Neural crest cell (in vitro differentiated cells): ENCODE measurements around the gene ADCY5. TPM values are rescaled to one million over a fixed set of nuclear protein-coding genes. Genes with fewer than 3 reads are reported as not detected.

Experiments used
- DNase-seq: peaks from one replicate; pipeline ENCODE4 v3.0.0; 2021; ENCODE audit warnings: low read depth, mixed read lengths, low spot score
- H3K27ac Mint-ChIP-seq: one replicate; pipeline ENCODE4 v1.8.0; 2021; ENCODE audit warnings: mild to moderate bottlenecking, mixed read lengths; ENCODE audit not compliant: unreplicated experiment
- H3K27me3 Mint-ChIP-seq: 2 replicates; pipeline ENCODE4 v1.8.0; 2021; ENCODE audit warnings: low read depth, mild to moderate bottlenecking, mixed read lengths
- H3K36me3 Mint-ChIP-seq: 2 replicates; pipeline ENCODE4 v1.8.0; 2021; ENCODE audit warnings: low read depth, mild to moderate bottlenecking, mixed read lengths
- H3K4me1 Mint-ChIP-seq: 2 replicates; pipeline ENCODE4 v1.8.0; 2021; ENCODE audit warnings: mixed read lengths
- H3K4me3 Mint-ChIP-seq: one replicate; pipeline ENCODE4 v1.8.0; 2021; ENCODE audit warnings: mild to moderate bottlenecking, mixed read lengths
- H3K9me3 Mint-ChIP-seq: 2 replicates; pipeline ENCODE4 v1.8.0; 2021; ENCODE audit warnings: mixed read lengths
- CTCF ChIP-seq: fragments of 200-600 bp; sonication (generic); conservative IDR thresholded peaks from 2 replicates; pipeline ENCODE4 v1.5.0; 2021; ENCODE audit warnings: antibody characterized with exemption, mild to moderate bottlenecking
- total RNA-seq: library from RNA; stranded (reverse); gene quantifications from 2 replicates; pipeline ENCODE4 v1.2.1, GENCODE V29; 2021

The ADCY5 gene
- total RNA-seq, 1 donor from 2014 or later: 2.2 TPM

GRCh38 chr3:123325766-123326256 lies 123.1 kb downstream of the ADCY5 start:
- peaks cover 3% of the 10 kb centered on the region for H3K27me3 Mint-ChIP-seq
- no peaks in the 10 kb centered on the region for H3K9me3 Mint-ChIP-seq
- H3K27ac Mint-ChIP-seq: no peak overlapping the region
- H3K36me3 Mint-ChIP-seq: no peaks in the 10 kb centered on the region
- no peak overlapping the region for H3K4me3 Mint-ChIP-seq
- H3K4me1 Mint-ChIP-seq: no peaks in the 10 kb centered on the region
- no peak for TF ChIP-seq CTCF
- DNase-seq: no peak

- Mint-ChIP-seq H3K9me3 (no peaks in the 10 kb centered on the region), H3K27me3 (peaks cover 3% of the 10 kb centered on the region), H3K36me3 (no peaks in the 10 kb centered on the region), H3K4me1 (peaks cover 3% of the 10 kb centered on the region), H3K4me3 (no peak overlapping the region), H3K27ac (no peak overlapping the region)
- no peak for DNase-seq
- TF ChIP-seq CTCF: no peak
Measured at GRCh38 chr3:123324880-123325765, 123.8 kb downstream of the ADCY5 start.

DNA sequence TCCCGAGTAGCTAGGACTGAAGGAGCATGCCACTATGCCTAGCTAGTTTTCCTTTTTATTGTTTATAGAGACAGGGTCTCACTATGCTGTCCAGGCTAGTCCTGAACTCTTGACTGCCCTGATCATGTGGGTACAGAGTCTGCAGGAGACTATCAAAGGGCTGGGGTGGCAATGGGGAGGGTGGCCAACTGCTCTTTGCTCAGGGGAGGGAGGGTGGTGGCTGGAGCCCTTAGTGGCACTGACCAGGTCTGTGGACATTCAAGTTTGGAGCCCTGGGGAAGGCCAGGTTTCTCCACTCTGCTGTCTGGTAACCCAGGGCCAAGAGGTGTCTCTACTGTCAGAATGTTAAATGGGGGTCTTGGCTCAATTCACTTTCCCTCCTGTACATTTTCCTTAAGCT lies 125.1 kb downstream of the ADCY5 start:
- no peak for DNase-seq
- Mint-ChIP-seq H3K4me1 (peaks cover 12% of the 10 kb centered on the region), H3K27me3 (peaks cover 3% of the 10 kb centered on the region), H3K4me3 (no peak overlapping the region), H3K36me3 (no peaks in the 10 kb centered on the region), H3K9me3 (no peaks in the 10 kb centered on the region), H3K27ac (no peak overlapping the region)
- no peak for TF ChIP-seq CTCF

GRCh38 chr3:123322866-123323265 lies 126.0 kb downstream of the ADCY5 start:
- H3K27ac Mint-ChIP-seq: no peak overlapping the region
- H3K9me3 Mint-ChIP-seq: no peaks in the 10 kb centered on the region
- H3K36me3 Mint-ChIP-seq: no peaks in the 10 kb centered on the region
- no peak for TF ChIP-seq CTCF
- H3K27me3 Mint-ChIP-seq: peaks cover 3% of the 10 kb centered on the region
- no peak for DNase-seq
- H3K4me3 Mint-ChIP-seq: no peak overlapping the region
- H3K4me1 Mint-ChIP-seq: peaks cover 12% of the 10 kb centered on the region

- Mint-ChIP-seq H3K4me3 (no peak overlapping the region), H3K4me1 (peaks cover 12% of the 10 kb centered on the region), H3K36me3 (no peaks in the 10 kb centered on the region), H3K27ac (no peak overlapping the region), H3K9me3 (no peaks in the 10 kb centered on the region), H3K27me3 (peaks cover 3% of the 10 kb centered on the region)
- DNase-seq: no peak
- TF ChIP-seq CTCF: no peak
Measured at GRCh38 chr3:123321806-123322205, 127.1 kb downstream of the ADCY5 start.
